NT2/D1 (cell line): Measurements from ENCODE around the gene JPH4.

ENCODE experiments used
- SUZ12 ChIP-seq: IDR thresholded peaks from 2 replicates; pipeline ENCODE4 v1.6.1; 2011; ENCODE audit not compliant: insufficient read length, insufficient read depth; ENCODE audit errors: extremely low read depth
- YY1 ChIP-seq: IDR thresholded peaks from 2 replicates; pipeline ENCODE4 v1.6.1; 2011; ENCODE audit not compliant: insufficient read length, insufficient read depth
- ZNF274 ChIP-seq: IDR thresholded peaks from 2 replicates; pipeline ENCODE4 v1.6.1; 2011; ENCODE audit warnings: mild to moderate bottlenecking, low read depth, low read length

GRCh38 chr14:23551266-23552028 is 27.1 kb downstream of the JPH4 start, which contains the start of gene ZFHX2:
- TF ChIP-seq SUZ12 (no peak), YY1 (no peak), ZNF274 (no peak)
